ENCODE results near the gene SUSD1. TPM values are rescaled to one million over a fixed set of nuclear protein-coding genes. Genes with fewer than 3 reads are reported as not detected.

SUSD1 gene
- total and polyA plus RNA-seq, 9 donors, result 1.1 to 21.0 (median 3.4) TPM

- DNase-seq, result no peak
- Histone ChIP-seq H3K27ac (no peak overlapping the region), H3K27me3 (no peaks in the 10 kb centered on the region), H3K4me3 (no peak overlapping the region), H3K36me3 (no peaks in the 10 kb centered on the region), H3K9me3 (no peaks in the 10 kb centered on the region), H3K4me1 (ENCODE audit: insufficient read depth) (no peaks in the 10 kb centered on the region)
- WGBS, 3 donors, result 40 to 58% (median 43%) methylated on average over 2 of the region's 2 CpGs
- TF ChIP-seq CTCF (IDR thresholded peaks at IDR 0.05), result no peak
- no peak for TF ChIP-seq POLR2A (IDR thresholded peaks at IDR 0.05)
- no peak for TF ChIP-seq EP300 (IDR thresholded peaks at IDR 0.05)
- intact Hi-C loops (cut with DNase I), result loop anchor here in 2 of 4 donors (10.0 kb wide), 4 partner anchors 261 to 721 kb away; partner anchors contain the start of gene INIP (in 1 of the 2)
These were observed 80.9 kb downstream of the SUSD1 start for GRCh38 chr9:112094241-112094640.

GRCh38 chr9:112093870-112094216 lies 81.3 kb downstream of the SUSD1 start:
- no peak for TF ChIP-seq CTCF (IDR thresholded peaks at IDR 0.05)
- TF ChIP-seq EP300 (IDR thresholded peaks at IDR 0.05), result no peak
- intact Hi-C loops (cut with DNase I), result loop anchor here in 2 of 4 donors (10.0 kb wide), 4 partner anchors 261 to 721 kb away; partner anchors contain the start of gene INIP (in 1 of the 2)
- DNase-seq, result no peak
- no peaks in the 10 kb centered on the region for H3K9me3 ChIP-seq
- no peak overlapping the region for H3K27ac ChIP-seq
- H3K36me3 ChIP-seq, result no peaks in the 10 kb centered on the region
- no peaks in the 10 kb centered on the region for H3K27me3 ChIP-seq
- no peaks in the 10 kb centered on the region for H3K4me1 ChIP-seq (ENCODE audit: insufficient read depth)
- H3K4me3 ChIP-seq, result no peak overlapping the region
- 58 to 80% (median 75%) methylated on average over 3 of the region's 3 CpGs for WGBS, 3 donors

GRCh38 chr9:112093147-112093869 lies 81.8 kb downstream of the SUSD1 start:
- H3K27ac ChIP-seq, result no peak overlapping the region
- no peak for DNase-seq
- no peaks in the 10 kb centered on the region for H3K27me3 ChIP-seq
- no peaks in the 10 kb centered on the region for H3K9me3 ChIP-seq
- no peak for TF ChIP-seq CTCF (IDR thresholded peaks at IDR 0.05)
- no peak for TF ChIP-seq EP300 (IDR thresholded peaks at IDR 0.05)
- TF ChIP-seq POLR2A (IDR thresholded peaks at IDR 0.05), result no peak
- no peaks in the 10 kb centered on the region for H3K4me1 ChIP-seq (ENCODE audit: insufficient read depth)
- H3K4me3 ChIP-seq, result no peak overlapping the region
- no peaks in the 10 kb centered on the region for H3K36me3 ChIP-seq
- WGBS, 3 donors, result 93 to 97% (median 94%) methylated on average over 5 of the region's 5 CpGs
- intact Hi-C loops (cut with DNase I), result loop anchor here in 2 of 4 donors (10.0 kb wide), 4 partner anchors 261 to 721 kb away; partner anchors contain the start of gene INIP (in 1 of the 2)

- intact Hi-C loops (cut with DNase I), result loop anchor here in 2 of 4 donors (10.0 kb wide), 4 partner anchors 263 to 723 kb away; partner anchors contain the start of gene INIP (in 1 of the 2)
- no peaks in the 10 kb centered on the region for H3K36me3 ChIP-seq
- no peak overlapping the region for H3K27ac ChIP-seq
- no peak overlapping the region for H3K4me3 ChIP-seq
- no peaks in the 10 kb centered on the region for H3K27me3 ChIP-seq
- DNase-seq, result no peak
- no peaks in the 10 kb centered on the region for H3K9me3 ChIP-seq
- no peaks in the 10 kb centered on the region for H3K4me1 ChIP-seq (ENCODE audit: insufficient read depth)
- WGBS, 3 donors, result 22 to 39% (median 25%) methylated on average over 1 of the region's 1 CpG
- TF ChIP-seq POLR2A (IDR thresholded peaks at IDR 0.05), result no peak
- TF ChIP-seq EP300 (IDR thresholded peaks at IDR 0.05), result no peak
- TF ChIP-seq CTCF (IDR thresholded peaks at IDR 0.05), result no peak
These were observed 83.3 kb downstream of the SUSD1 start for GRCh38 chr9:112091810-112092209.

All from ovary (tissue), 9 donors.